GM03348 (cell line): Measurements from ENCODE around the gene C1QTNF5.
A peak's percentile ranks its signal among the peaks of the same experiment; 100 is the strongest.

Experiments used
- DNase-seq: peaks from one replicate; pipeline ENCODE4 v3.0.0; 2012; ENCODE audit warnings: low spot score

C1QTNF5 gene

GRCh38 chr11:119318240-119319135 is 22.2 kb downstream of the C1QTNF5 start:
- no peak for DNase-seq

GRCh38 chr11:119317592-119318239 is 23.0 kb downstream of the C1QTNF5 start:
- DNase-seq: no peak

GRCh38 chr11:119316729-119317591 is 23.7 kb downstream of the C1QTNF5 start, which contains the start of gene MCAM:
TSS of gene MCAM (minus strand) at chr11:119317130. CDS start at chr11:119317101, 29 bp downstream.
- DNase-seq: peak; percentile 55

- no peak for DNase-seq
Measured at GRCh38 chr11:119316016-119316728, 24.5 kb downstream of the C1QTNF5 start.

DNA sequence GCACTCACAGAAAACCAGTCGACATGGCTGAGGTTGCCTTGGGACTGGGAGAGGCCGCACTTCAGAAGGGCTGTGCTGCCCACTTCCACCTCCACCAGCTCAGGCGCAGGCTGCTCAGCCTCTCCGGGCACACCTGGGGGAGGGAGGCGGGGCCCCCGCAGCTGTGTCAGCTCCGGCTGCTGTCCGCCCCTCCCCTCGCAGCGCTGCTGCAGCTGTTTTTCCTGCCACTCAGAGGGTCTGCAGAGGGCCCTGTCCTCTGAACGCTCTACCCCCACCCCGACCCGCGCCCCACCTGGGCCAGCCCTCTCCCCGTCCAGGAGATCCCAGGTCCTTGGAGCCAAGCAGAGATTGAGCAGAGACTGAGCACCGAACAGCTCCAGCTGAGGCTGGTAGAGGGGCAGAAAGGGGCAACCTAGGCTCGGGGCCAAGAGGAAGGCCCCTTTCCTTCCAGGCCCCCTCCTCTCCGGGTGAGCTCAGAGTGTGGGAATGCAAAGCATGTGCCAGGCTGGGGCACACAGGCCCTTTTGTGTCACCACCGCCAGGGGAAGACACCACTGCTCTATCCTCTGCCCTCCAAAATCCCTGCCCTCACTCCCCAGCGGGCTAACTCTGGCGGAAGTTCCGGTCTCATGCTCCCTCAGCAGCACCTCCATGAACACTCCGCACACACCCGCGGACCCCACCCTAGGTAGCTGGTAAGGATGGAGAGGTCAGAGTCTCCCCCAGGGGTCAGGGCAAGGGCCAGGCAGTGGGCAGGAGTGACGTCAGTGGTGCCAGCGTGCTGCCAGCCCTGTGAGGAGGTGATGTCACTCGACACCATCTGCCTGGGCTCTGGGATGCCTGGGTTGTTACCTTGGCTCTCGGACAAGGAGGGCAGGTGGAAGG is 25.3 kb downstream of the C1QTNF5 start:
- no peak for DNase-seq

DNA sequence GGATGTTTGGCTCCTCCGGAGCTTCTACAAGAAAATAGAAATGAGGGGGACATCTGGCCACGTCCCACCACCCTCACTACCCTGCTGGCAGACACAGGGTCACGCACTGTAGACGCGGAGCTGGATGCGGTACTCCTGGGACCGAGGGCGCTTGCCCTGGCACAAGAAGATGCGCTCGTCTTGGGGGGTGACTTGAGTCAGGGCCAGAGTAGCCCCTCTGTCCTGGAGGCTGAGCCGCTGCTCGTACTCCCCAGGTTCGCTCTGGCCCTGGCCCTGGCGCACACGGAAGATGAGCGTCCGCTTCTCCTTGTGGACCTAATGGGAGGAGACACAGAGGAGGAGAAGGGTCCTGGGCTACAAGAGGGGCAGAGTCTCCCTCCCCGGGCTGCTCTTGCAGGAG is 26.0 kb downstream of the C1QTNF5 start:
- no peak for DNase-seq

- no peak for DNase-seq
Measured at GRCh38 chr11:119310682-119311052, 30.0 kb downstream of the C1QTNF5 start.

DNA sequence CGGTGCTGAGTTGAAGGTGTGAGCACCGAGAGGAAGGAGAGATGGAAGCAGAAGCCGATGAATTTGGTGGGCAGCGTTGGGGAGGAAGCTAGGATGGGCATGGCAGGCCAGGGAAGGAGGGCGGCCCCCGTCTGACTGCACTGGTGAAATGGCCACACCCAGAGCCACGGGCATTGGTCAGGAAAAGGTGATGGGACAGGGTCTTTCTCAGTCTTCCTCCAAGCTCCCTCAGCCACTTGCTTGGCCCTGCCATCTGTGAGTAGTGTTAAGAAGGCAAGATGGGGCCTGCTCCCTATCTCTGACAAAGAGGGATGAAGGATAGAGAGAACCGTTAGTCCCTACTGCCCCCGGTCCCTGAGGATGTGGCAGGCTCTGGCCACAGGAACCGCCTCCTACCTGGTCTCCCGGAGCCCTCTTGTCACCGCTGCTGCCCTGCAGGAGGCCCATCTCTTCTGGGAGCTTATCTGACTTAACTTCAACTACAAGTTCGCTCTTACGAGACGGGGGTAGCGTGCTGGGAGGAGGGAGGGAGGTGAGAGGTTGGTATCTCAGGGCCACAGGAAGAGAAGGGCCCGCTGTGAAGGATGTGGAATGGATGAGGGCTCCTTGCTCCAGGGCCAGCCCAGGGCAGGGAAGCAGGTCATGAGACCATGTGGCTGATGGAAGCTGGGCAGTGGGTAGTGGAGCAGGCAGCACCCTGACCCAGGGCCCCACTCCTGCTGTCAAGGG is 30.6 kb downstream of the C1QTNF5 start:
- no peak for DNase-seq

- no peak for DNase-seq
Measured at GRCh38 chr11:119309411-119309810, 31.3 kb downstream of the C1QTNF5 start.

DNA sequence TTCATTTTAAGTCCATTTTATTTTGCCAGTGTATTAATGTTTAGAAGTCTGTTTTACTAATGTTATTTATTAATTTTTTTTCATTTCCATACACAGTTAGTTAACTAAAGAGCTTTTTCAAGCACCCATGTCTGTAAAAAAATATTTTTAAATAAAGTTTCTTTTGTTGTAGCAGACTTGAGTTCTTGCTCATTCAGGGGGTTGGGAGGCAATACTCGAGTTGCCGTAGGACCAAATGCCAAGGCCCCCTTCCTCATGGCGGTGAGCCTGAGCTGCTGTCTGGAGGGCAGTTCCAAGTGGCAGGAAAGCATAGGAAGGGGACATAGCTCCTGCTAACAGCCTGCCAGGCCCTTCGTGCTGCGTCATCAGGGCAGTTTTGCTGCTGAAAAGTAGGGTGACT is 32.7 kb downstream of the C1QTNF5 start:
- DNase-seq: no peak

DNA sequence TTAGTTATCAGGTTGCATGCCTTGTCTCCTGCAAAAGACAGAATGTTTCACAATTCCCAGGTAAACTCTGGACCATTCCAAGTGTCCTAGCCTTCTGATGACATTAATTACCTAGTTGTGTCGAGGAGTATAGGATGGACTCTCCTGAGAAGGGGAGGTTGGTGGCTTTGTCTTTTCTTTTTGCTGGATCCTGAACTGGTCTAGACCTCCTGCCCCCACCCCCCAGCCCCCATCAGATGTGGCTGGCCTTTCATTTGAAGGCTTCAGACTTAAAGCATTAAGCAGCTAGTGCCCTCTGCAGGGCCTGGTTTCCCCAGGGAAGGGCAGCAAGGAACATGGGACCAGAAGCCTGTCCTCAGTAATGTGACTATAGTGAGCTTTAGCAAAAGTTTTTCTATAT is 33.5 kb downstream of the C1QTNF5 start:
- no peak for DNase-seq

- DNase-seq: peak; percentile 58
Measured at GRCh38 chr11:119306373-119306890, 34.3 kb downstream of the C1QTNF5 start.

DNA sequence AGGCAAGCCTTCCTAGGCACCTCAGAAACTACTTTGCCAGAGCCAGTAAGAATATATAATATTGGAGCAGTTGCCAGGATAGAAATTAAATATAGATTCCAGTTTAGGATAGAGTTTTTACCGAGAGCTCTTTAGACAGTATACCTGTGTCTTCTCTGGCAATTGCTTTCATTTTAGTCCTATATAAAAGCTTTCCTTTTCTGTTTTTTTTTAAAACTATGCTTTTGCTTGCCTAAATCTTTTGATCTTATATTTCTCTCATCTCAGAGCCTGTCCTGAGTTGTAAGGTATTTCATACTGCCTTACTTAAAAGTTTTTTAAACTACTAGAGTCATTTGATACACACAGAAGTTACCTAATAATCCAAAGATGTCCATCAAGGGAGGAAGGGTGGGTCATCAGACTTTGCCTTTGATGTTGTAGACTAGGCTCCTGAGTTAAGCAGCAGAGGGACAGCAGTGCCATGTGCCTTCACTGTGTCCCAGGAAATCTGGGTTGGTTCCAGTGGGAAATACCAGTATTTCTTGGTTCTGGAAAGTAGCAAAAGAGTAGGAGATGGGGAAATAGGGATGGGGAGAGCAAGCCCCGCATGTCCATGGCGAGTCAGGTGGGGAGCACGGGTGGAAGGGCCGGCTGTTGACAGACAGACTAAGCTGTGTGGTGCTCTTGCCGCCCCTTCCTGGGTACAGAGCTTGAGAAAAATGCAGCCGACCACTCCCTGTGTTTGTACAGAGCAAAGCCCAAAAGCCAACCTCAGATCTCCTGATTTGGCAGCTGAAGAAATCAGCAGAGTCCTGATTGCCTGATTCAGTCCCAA is 34.9 kb downstream of the C1QTNF5 start:
- DNase-seq: no peak

DNA sequence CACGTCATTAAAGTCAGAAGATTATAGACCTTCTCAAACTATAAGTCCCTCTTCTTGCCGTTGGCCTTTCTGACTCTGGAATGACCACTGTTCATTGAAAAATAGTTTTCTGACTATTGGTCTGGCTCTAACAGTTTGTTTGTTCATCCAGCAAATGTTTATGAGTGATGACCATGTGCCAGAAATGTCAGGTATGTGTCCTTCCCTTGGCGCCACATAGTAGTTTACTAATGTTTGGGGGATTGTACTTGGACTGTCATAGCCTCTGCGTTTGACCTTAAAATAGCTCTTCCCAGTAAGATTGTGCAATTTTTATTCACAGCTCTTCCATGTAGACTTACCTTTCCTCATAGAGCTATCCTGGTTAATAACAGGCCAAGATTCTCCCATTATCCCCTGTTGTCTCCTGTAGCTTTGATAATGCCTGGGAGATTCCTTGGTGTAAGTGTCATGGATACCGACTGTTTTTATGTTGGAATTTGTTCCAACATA is 37.4 kb downstream of the C1QTNF5 start:
- no peak for DNase-seq

- DNase-seq: no peak
Measured at GRCh38 chr11:119300198-119300964, 40.3 kb downstream of the C1QTNF5 start.

GRCh38 chr11:119299416-119299815 is 41.3 kb downstream of the C1QTNF5 start:
- no peak for DNase-seq

GRCh38 chr11:119298726-119299125 is 42.0 kb downstream of the C1QTNF5 start:
- no peak for DNase-seq

- DNase-seq: no peak
Measured at GRCh38 chr11:119297938-119298337, 42.7 kb downstream of the C1QTNF5 start.
